Measurements from ENCODE around the gene YTHDF1. TPM values are rescaled to one million over a fixed set of nuclear protein-coding genes. Genes with fewer than 3 reads are reported as not detected.
"Not testable (repeated sequence)": the region's sequence is repeated elsewhere in the genome, so short reads cannot be mapped to it uniquely, and the experiment has no call there.

YTHDF1 gene
- total and polyA plus RNA-seq, 2 experiments from 2014 or later = 35.9 to 57.4 TPM

- peaks cover 23% of the 10 kb centered on the region for H3K4me1 ChIP-seq (ENCODE audit: insufficient read depth)
- H3K9me2 ChIP-seq (replicated peaks; ENCODE audit: insufficient read depth) = no peaks in the 10 kb centered on the region
- no peak for DNase-seq (ENCODE audit: low spot score)
- H2AFZ ChIP-seq = peak overlapping the region; percentile 49
- no peaks in the 10 kb centered on the region for H3K79me2 ChIP-seq
- H3K27ac ChIP-seq = no peak overlapping the region
- no peaks in the 10 kb centered on the region for H4K20me1 ChIP-seq (ENCODE audit: insufficient read depth, poor library complexity, severe bottlenecking)
- H3K4me3 ChIP-seq = peak overlapping the region; percentile 29
- 26% methylated on average over 13 of the region's 16 CpGs for WGBS (ENCODE audit: low lambda C conversion rate, missing lambda C conversion rate)
- no peaks in the 10 kb centered on the region for H3K9me3 ChIP-seq (ENCODE audit: low read depth)
- peaks cover 27% of the 10 kb centered on the region for H3K27me3 ChIP-seq
- peak overlapping the region; percentile 86 for H3K4me2 ChIP-seq
- no peaks in the 10 kb centered on the region for H3K36me3 ChIP-seq (replicated peaks; ENCODE audit: insufficient read depth, low read depth)
- TF ChIP-seq EZH2 (IDR thresholded peaks at IDR 0.05; ENCODE audit: borderline replicate concordance) = no peak
- TF ChIP-seq EZH2phosphoT487 (IDR thresholded peaks at IDR 0.05; ENCODE audit: low read depth, severe bottlenecking, unreplicated experiment) = no peak
- TF ChIP-seq CTCF (IDR thresholded peaks at IDR 0.05; ENCODE audit: poor library complexity) = no peak
Observed at GRCh38 chr20:63253065-63253437, 37.1 kb upstream of the YTHDF1 start.

GRCh38 chr20:63252284-63252711, 36.4 kb upstream of the YTHDF1 start:
- Histone ChIP-seq H3K79me2 (no peaks in the 10 kb centered on the region), H3K9me3 (ENCODE audit: low read depth) (no peaks in the 10 kb centered on the region), H3K36me3 (replicated peaks; ENCODE audit: insufficient read depth, low read depth) (no peaks in the 10 kb centered on the region), H3K4me2 (peak overlapping the region; percentile 86), H2AFZ (no peak overlapping the region), H3K27ac (no peak overlapping the region), H3K9me2 (replicated peaks; ENCODE audit: insufficient read depth) (no peaks in the 10 kb centered on the region), H3K4me1 (ENCODE audit: insufficient read depth) (peaks cover 20% of the 10 kb centered on the region), H3K27me3 (peaks cover 27% of the 10 kb centered on the region), H4K20me1 (ENCODE audit: insufficient read depth, poor library complexity, severe bottlenecking) (no peaks in the 10 kb centered on the region), H3K4me3 (no peak overlapping the region)
- WGBS (ENCODE audit: low lambda C conversion rate, missing lambda C conversion rate) = 84% methylated on average over 8 of the region's 8 CpGs
- no peak for TF ChIP-seq CTCF (IDR thresholded peaks at IDR 0.05; ENCODE audit: poor library complexity)
- DNase-seq (ENCODE audit: low spot score) = no peak

- 61% methylated on average over 14 of the region's 14 CpGs for WGBS (ENCODE audit: low lambda C conversion rate, missing lambda C conversion rate)
Observed at GRCh38 chr20:63251350-63251749, 35.4 kb upstream of the YTHDF1 start.

More at GRCh38 chr20:63251350-63251749, 35.4 kb upstream of the YTHDF1 start:
- DNase-seq (ENCODE audit: low spot score); H3K27ac ChIP-seq; H3K9me3 ChIP-seq (ENCODE audit: low read depth); H3K79me2 ChIP-seq; H2AFZ ChIP-seq; H3K36me3 ChIP-seq (replicated peaks; ENCODE audit: insufficient read depth, low read depth); H3K9me2 ChIP-seq (replicated peaks; ENCODE audit: insufficient read depth); H3K4me3 ChIP-seq; H3K4me2 ChIP-seq; H4K20me1 ChIP-seq (ENCODE audit: insufficient read depth, poor library complexity, severe bottlenecking): not testable (repeated sequence)
- peak; percentile 9 for TF ChIP-seq CTCF (IDR thresholded peaks at IDR 0.05; ENCODE audit: poor library complexity)
- Histone ChIP-seq H3K4me1 (ENCODE audit: insufficient read depth) (peaks cover 20% of the 10 kb centered on the region), H3K27me3 (peaks cover 27% of the 10 kb centered on the region)

Measured in hepatocyte (in vitro differentiated cells).